ENCODE measurements around the gene ATF5. TPM values are rescaled to one million over a fixed set of nuclear protein-coding genes. Genes with fewer than 3 reads are reported as not detected.
"Not testable (repeated sequence)": the region's sequence is repeated elsewhere in the genome, so short reads cannot be mapped to it uniquely, and the experiment has no call there.

Gene ATF5
- total and polyA plus RNA-seq, 11 donors = 3.9 to 33.0 (median 9.5) TPM

GRCh38 chr19:49959892-49960291, 30.9 kb downstream of the ATF5 start:
- intact Hi-C loops (cut with DNase I); DNase-seq: not testable (repeated sequence)

GRCh38 chr19:49960980-49961379, 32.0 kb downstream of the ATF5 start, which contains the start of gene SIGLEC11:
TSS of gene SIGLEC11 (minus strand) at chr19:49961172. CDS start at chr19:49961081, 91 bp downstream.
- DNase-seq; H3K27ac ChIP-seq; H3K4me3 ChIP-seq; intact Hi-C loops (cut with DNase I); H3K36me3 ChIP-seq; H3K9me3 ChIP-seq: not testable (repeated sequence)
- peak in 3 of 4 donors; percentile 57 to 83 (median 65) for ATAC-seq
- 30 to 64% (median 50%) methylated on average over 4 to 5 of the region's 10 CpGs; no CpG with 5 or more reads in 1 of the 4 donors for WGBS, 4 donors
- peaks cover 0 to 15% (median 0%) of the 10 kb centered on the region in 12 donors for H3K4me1 ChIP-seq
- peaks cover 0 to 11% (median 0%) of the 10 kb centered on the region in 9 donors for H3K27me3 ChIP-seq

More at GRCh38 chr19:49959892-49960291, 30.9 kb downstream of the ATF5 start:
- Histone ChIP-seq H3K4me1 (peaks cover 0 to 19% (median under 1%) of the 10 kb centered on the region in 12 donors), H3K27me3 (peaks cover 0 to 11% (median 0%) of the 10 kb centered on the region in 9 donors)
- H3K36me3 ChIP-seq, H3K27ac ChIP-seq, H3K4me3 ChIP-seq, H3K9me3 ChIP-seq: not testable (repeated sequence)
- 25 to 55% methylated on average over 2 of the region's 12 CpGs; no CpG with 5 or more reads in 2 of the 4 donors for WGBS, 4 donors
- ATAC-seq = peak in 1 of 4 donors; percentile 25

DNA sequence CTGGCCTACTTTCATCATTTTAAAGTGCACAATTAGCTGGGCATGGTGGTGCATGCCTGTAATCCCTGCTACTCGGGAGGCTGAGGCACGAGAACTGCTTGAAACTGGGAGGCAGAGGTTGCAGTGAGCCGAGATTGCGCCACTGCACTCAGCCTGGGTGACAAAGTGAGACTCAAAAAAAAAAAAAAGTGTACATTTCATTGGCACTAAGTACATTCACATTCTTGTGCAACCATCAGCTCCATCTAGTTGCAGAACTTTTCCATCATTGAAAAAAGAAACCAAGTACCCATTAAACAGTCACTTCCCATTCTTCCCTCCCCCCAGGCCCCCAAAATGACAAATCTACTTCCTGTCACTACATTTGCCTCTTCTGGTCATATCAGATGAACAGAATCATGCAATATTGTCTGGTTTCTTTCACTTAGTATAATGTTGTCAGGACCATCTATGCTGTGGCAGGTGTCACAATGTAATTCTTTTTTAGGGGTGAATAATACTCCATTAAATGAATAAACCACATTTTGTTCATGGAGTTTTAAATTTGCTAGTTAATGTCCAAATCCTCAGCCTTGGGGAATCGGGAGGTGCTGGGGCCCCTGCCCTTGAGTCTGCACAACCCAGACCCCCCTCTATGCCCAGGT, 39.4 kb downstream of the ATF5 start:
- 73 to 85% (median 83%) methylated on average over 5 of the region's 5 CpGs for WGBS, 4 donors
- Histone ChIP-seq H3K9me3 (no peaks in the 10 kb centered on the region), H3K4me1 (peaks cover 0 to 48% (median 0%) of the 10 kb centered on the region in 12 donors), H3K4me3 (no peak overlapping the region), H3K36me3 (no peaks in the 10 kb centered on the region), H3K27ac (peak overlapping the region in 1 of 12 donors; percentile 61), H3K27me3 (peaks cover 0 to 16% (median 8%) of the 10 kb centered on the region in 9 donors)
- ATAC-seq (peak in 1 of 4 donors; percentile 13), DNase-seq (no peak)
- intact Hi-C loops (cut with DNase I) = no loop called here
- TF ChIP-seq POLR2A (IDR thresholded peaks at IDR 0.05) (no peak), CTCF (IDR thresholded peaks at IDR 0.05) (no peak)

DNA sequence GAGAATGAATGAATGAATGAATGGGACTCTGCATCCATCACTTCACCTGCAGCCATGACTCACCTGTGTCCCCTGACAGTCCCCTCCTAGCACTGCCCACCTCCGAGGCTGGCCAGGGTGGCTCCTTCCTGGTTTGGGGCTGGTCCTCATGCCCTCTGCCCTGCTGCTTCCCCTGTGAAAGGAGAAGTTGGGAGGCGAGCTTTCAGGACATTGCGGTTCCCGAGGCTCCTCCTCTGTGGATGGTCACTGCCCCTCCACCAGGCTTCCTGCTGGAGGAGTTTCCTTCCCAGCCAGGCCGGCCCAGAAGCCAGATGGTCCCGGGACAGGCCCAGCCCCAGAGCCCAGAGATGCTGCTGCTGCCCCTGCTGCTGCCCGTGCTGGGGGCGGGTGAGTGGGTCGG, 40.4 kb downstream of the ATF5 start:
- peaks cover 0 to 16% (median 8%) of the 10 kb centered on the region in 9 donors for H3K27me3 ChIP-seq
- H3K36me3 ChIP-seq; H3K9me3 ChIP-seq; H3K27ac ChIP-seq; intact Hi-C loops (cut with DNase I); H3K4me3 ChIP-seq: not testable (repeated sequence)
- DNase-seq (peak in 1 of 5 donors; percentile 51), ATAC-seq (peak in 3 of 4 donors; percentile 63 to 70 (median 69))
- 18 to 34% (median 20%) methylated on average over 1 to 5 of the region's 9 CpGs for WGBS, 4 donors
- peaks cover 0 to 57% (median 0%) of the 10 kb centered on the region in 12 donors for H3K4me1 ChIP-seq

GRCh38 chr19:49971991-49972411, 43.0 kb downstream of the ATF5 start:
- DNase-seq = no peak
- WGBS, 4 donors = 47 to 54% (median 50%) methylated on average over 12 of the region's 12 CpGs
- no peak for TF ChIP-seq POLR2A (IDR thresholded peaks at IDR 0.05)
- no peak for TF ChIP-seq CTCF (IDR thresholded peaks at IDR 0.05)
- Histone ChIP-seq H3K27me3 (peaks cover 0 to 16% (median 8%) of the 10 kb centered on the region in 9 donors), H3K4me3 (no peak overlapping the region), H3K36me3 (peaks cover 0 to 21% (median 14%) of the 10 kb centered on the region in 9 donors), H3K9me3 (no peaks in the 10 kb centered on the region), H3K4me1 (peaks cover 0 to 44% (median 0%) of the 10 kb centered on the region in 12 donors), H3K27ac (no peak overlapping the region)
- intact Hi-C loops (cut with DNase I) = no loop called here
- peak in 1 of 4 donors; percentile 6 for ATAC-seq
